GM23338 (cell line): ENCODE measurements around the gene VPS52. TPM values are rescaled to one million over a fixed set of nuclear protein-coding genes. Genes with fewer than 3 reads are reported as not detected.

Experiments
- ATAC-seq: fragments of 200-7000 bp; cut with Tn5 transposase; 3 replicates; pipeline ENCODE4 v1.9.1; 2020
- DNase-seq: peaks from one replicate; pipeline ENCODE4 v3.0.0-alpha.2; 2015; ENCODE audit warnings: low spot score
- H2AFZ ChIP-seq: fragments of 200-600 bp; sonication (generic); 2 replicates; pipeline ENCODE4 v1.8.0; 2016; ENCODE audit warnings: antibody characterized with exemption, mild to moderate bottlenecking, moderate library complexity
- H3F3A ChIP-seq: fragments of 200-600 bp; sonication (generic); replicated peaks from 2 replicates; pipeline ENCODE4 v1.8.0; 2017; ENCODE audit warnings: antibody characterized with exemption, mixed run types, low read depth
- H3K27ac ChIP-seq: fragments of 200-600 bp; sonication (generic); 2 replicates; pipeline ENCODE4 v1.6.1; 2016; ENCODE audit warnings: low read depth
- H3K27me3 ChIP-seq: fragments of 200-600 bp; sonication (generic); 2 replicates; pipeline ENCODE4 v1.8.0; 2016; ENCODE audit warnings: mild to moderate bottlenecking, mixed run types, moderate library complexity; ENCODE audit not compliant: insufficient read depth
- H3K36me3 ChIP-seq: fragments of 200-600 bp; sonication (generic); 2 replicates; pipeline ENCODE4 v1.8.0; 2016; ENCODE audit warnings: mild to moderate bottlenecking; ENCODE audit not compliant: insufficient read depth
- H3K4me1 ChIP-seq: fragments of 200-600 bp; sonication (generic); 2 replicates; pipeline ENCODE4 v1.8.0; 2016; ENCODE audit warnings: mild to moderate bottlenecking, moderate library complexity; ENCODE audit not compliant: insufficient read depth
- H3K4me2 ChIP-seq: fragments of 200-600 bp; sonication (generic); 2 replicates; pipeline ENCODE4 v1.7.1; 2017; ENCODE audit warnings: mixed run types
- H3K4me3 ChIP-seq: fragments of 200-600 bp; sonication (generic); 2 replicates; pipeline ENCODE4 v1.6.1; 2016; ENCODE audit warnings: mixed run types
- H3K79me2 ChIP-seq: fragments of 200-600 bp; sonication (generic); replicated peaks from 2 replicates; pipeline ENCODE4 v1.8.0; 2017; ENCODE audit warnings: mild to moderate bottlenecking; ENCODE audit not compliant: insufficient read depth
- H3K9me2 ChIP-seq: fragments of 200-600 bp; sonication (generic); 2 replicates; pipeline ENCODE4 v1.8.0; 2017; ENCODE audit not compliant: insufficient read depth
- H4K20me1 ChIP-seq: fragments of 200-600 bp; sonication (generic); replicated peaks from 2 replicates; pipeline ENCODE4 v1.8.0; 2017; ENCODE audit warnings: mild to moderate bottlenecking; ENCODE audit not compliant: insufficient read depth
- H3K27ac Mint-ChIP-seq: 2 replicates; pipeline ENCODE4 v1.8.0; 2020; ENCODE audit warnings: inconsistent platforms, mild to moderate bottlenecking, moderate library complexity, mixed read lengths
- H3K27me3 Mint-ChIP-seq: 3 replicates; pipeline ENCODE4 v1.8.0; 2022; ENCODE audit warnings: low read depth, mild to moderate bottlenecking, moderate library complexity, mixed read lengths, inconsistent platforms; ENCODE audit not compliant: insufficient read depth, poor library complexity
- H3K36me3 Mint-ChIP-seq: 3 replicates; pipeline ENCODE4 v1.8.0; 2021; ENCODE audit warnings: low read depth, mild to moderate bottlenecking, inconsistent platforms, moderate library complexity, mixed read lengths
- H3K4me1 Mint-ChIP-seq: 3 replicates; pipeline ENCODE4 v1.8.0; 2020; ENCODE audit warnings: mild to moderate bottlenecking, inconsistent platforms, mixed read lengths
- H3K4me3 Mint-ChIP-seq: 3 replicates; pipeline ENCODE4 v1.8.0; 2021; ENCODE audit warnings: moderate library complexity, mild to moderate bottlenecking, inconsistent platforms, mixed read lengths
- H3K9me3 Mint-ChIP-seq: 3 replicates; pipeline ENCODE4 v1.8.0; 2020; ENCODE audit warnings: moderate library complexity, mild to moderate bottlenecking, inconsistent platforms, mixed read lengths
- CREB1 ChIP-seq: fragments of 250-450 bp; sonication (Bioruptor Pico); IDR thresholded peaks from 2 replicates; pipeline ENCODE4 v1.5.0; 2020; ENCODE audit warnings: low read depth, mild to moderate bottlenecking, moderate library complexity
- ETS1 ChIP-seq: IDR thresholded peaks from 2 replicates; pipeline ENCODE4 v1.6.1; 2016; ENCODE audit warnings: antibody characterized with exemption
- EZH2 ChIP-seq: fragments of 200-600 bp; sonication (generic); IDR thresholded peaks from one replicate; pipeline ENCODE4 v1.8.0; 2017; ENCODE audit warnings: antibody characterized with exemption, mild to moderate bottlenecking, low read depth; ENCODE audit not compliant: unreplicated experiment
- EZH2phosphoT487 ChIP-seq: fragments of 200-600 bp; sonication (generic); IDR thresholded peaks from one replicate; pipeline ENCODE4 v1.8.1; 2018; ENCODE audit warnings: antibody characterized with exemption; ENCODE audit not compliant: unreplicated experiment
- JUNB ChIP-seq: IDR thresholded peaks from one replicate; pipeline ENCODE4 v1.6.1; 2016; ENCODE audit warnings: antibody characterized with exemption; ENCODE audit not compliant: unreplicated experiment
- NANOG ChIP-seq: IDR thresholded peaks from 2 replicates; pipeline ENCODE4 v1.6.1; 2016; ENCODE audit warnings: antibody characterized with exemption, borderline replicate concordance
- POLR2AphosphoS5 ChIP-seq: IDR thresholded peaks from 2 replicates; pipeline ENCODE4 v1.6.1; 2016; ENCODE audit warnings: antibody characterized with exemption, low read depth
- REST ChIP-seq: IDR thresholded peaks from one replicate; pipeline ENCODE4 v1.6.1; 2018; ENCODE audit warnings: antibody characterized with exemption; ENCODE audit not compliant: unreplicated experiment
- STAT1 ChIP-seq: IDR thresholded peaks from one replicate; pipeline ENCODE4 v1.6.1; 2016; ENCODE audit warnings: antibody characterized with exemption; ENCODE audit not compliant: unreplicated experiment
- ZNF114 ChIP-seq: fragments of 250-450 bp; sonication (Bioruptor Pico); IDR thresholded peaks from 2 replicates; pipeline ENCODE4 v1.5.0; 2020; ENCODE audit warnings: mild to moderate bottlenecking, moderate library complexity
- ZNF331 ChIP-seq: fragments of 250-450 bp; sonication (Bioruptor Pico); IDR thresholded peaks from 2 replicates; pipeline ENCODE4 v1.5.0; 2020; ENCODE audit warnings: low read depth, mild to moderate bottlenecking, moderate library complexity
- polyA plus RNA-seq: library from polyadenylated mRNA; unstranded; fragments of >200 nt; fragmentation: Nextera tagmentation; extraction: Ambion mirVana; gene quantifications from 2 replicates; pipeline ENCODE4 v1.2.1, GENCODE V29; 2016
- total RNA-seq: library from RNA; depleted of rRNA; stranded (reverse); fragments of >200 nt; shearing (Covaris generic); gene quantifications from 2 replicates; pipeline ENCODE4 v1.2.3, GENCODE V29; 2014
- TF ChIP-seq, protein P1 (sequence below): fragments of 250-450 bp; sonication (Bioruptor Pico); IDR thresholded peaks from 2 replicates; pipeline ENCODE4 v1.5.0; 2020; ENCODE audit warnings: mild to moderate bottlenecking, moderate library complexity
- TF ChIP-seq, protein P2 (sequence below), 2 experiments: fragments of 200-600 bp in 1 of 2; sonication (generic) in 1 of 2; conservative IDR thresholded peaks; 2 replicates each; pipeline versions ENCODE4 v1.5.1 to v1.6.1; 2016 to 2017; ENCODE audit warnings: antibody characterized with exemption in 2 of 2, low read depth in 2 of 2, mild to moderate bottlenecking in 2 of 2, moderate library complexity in 1 of 2

VPS52 gene
- total and polyA plus RNA-seq, 2 experiments from 2014 or later, result 27.9 to 31.1 TPM

DNA sequence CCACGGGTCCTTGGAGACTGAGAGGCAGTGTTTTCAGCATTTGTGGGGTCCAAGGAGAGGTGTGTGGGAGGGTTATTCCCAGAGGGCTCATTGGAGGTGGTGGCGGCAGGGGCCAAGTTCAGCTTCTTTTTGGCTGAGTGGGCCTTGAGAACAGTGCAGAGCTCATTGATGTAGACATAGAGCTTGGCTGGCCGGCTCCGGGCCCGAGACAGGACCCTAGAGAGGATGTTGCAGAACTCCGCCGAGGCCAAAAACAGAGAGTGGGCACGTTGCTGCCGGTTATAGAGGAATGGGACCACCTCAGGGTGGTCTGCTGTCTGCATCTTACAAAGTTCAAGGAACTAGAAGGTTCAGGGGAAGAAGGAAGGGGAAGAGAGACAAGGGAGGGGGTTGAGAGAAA is 49.6 kb upstream of the VPS52 start:
- peak overlapping the region; percentile 69; the same call in 1 of the 2 replicates for H3K27ac ChIP-seq
- Mint-ChIP-seq H3K27ac (peak overlapping the region; percentile 92), H3K4me3 (peak overlapping the region; percentile 90), H3K27me3 (peaks cover 15% of the 10 kb centered on the region), H3K9me3 (no peaks in the 10 kb centered on the region; the same call in 1 of the 3 replicates), H3K36me3 (peaks cover 42% of the 10 kb centered on the region), H3K4me1 (peaks cover 63% of the 10 kb centered on the region)
- no peak overlapping the region for H2AFZ ChIP-seq
- peak overlapping the region; percentile 80 for H3K4me3 ChIP-seq
- no peak for TF ChIP-seq REST
- no peak for TF ChIP-seq STAT1
- TF ChIP-seq JUNB, result no peak
- TF ChIP-seq ZNF114 (CRISPR knock-in tag), result no peak
- TF ChIP-seq EZH2phosphoT487, result no peak
- TF ChIP-seq ZNF331 (CRISPR knock-in tag), result no peak
- TF ChIP-seq NANOG, result no peak
- TF ChIP-seq, protein P1, sequence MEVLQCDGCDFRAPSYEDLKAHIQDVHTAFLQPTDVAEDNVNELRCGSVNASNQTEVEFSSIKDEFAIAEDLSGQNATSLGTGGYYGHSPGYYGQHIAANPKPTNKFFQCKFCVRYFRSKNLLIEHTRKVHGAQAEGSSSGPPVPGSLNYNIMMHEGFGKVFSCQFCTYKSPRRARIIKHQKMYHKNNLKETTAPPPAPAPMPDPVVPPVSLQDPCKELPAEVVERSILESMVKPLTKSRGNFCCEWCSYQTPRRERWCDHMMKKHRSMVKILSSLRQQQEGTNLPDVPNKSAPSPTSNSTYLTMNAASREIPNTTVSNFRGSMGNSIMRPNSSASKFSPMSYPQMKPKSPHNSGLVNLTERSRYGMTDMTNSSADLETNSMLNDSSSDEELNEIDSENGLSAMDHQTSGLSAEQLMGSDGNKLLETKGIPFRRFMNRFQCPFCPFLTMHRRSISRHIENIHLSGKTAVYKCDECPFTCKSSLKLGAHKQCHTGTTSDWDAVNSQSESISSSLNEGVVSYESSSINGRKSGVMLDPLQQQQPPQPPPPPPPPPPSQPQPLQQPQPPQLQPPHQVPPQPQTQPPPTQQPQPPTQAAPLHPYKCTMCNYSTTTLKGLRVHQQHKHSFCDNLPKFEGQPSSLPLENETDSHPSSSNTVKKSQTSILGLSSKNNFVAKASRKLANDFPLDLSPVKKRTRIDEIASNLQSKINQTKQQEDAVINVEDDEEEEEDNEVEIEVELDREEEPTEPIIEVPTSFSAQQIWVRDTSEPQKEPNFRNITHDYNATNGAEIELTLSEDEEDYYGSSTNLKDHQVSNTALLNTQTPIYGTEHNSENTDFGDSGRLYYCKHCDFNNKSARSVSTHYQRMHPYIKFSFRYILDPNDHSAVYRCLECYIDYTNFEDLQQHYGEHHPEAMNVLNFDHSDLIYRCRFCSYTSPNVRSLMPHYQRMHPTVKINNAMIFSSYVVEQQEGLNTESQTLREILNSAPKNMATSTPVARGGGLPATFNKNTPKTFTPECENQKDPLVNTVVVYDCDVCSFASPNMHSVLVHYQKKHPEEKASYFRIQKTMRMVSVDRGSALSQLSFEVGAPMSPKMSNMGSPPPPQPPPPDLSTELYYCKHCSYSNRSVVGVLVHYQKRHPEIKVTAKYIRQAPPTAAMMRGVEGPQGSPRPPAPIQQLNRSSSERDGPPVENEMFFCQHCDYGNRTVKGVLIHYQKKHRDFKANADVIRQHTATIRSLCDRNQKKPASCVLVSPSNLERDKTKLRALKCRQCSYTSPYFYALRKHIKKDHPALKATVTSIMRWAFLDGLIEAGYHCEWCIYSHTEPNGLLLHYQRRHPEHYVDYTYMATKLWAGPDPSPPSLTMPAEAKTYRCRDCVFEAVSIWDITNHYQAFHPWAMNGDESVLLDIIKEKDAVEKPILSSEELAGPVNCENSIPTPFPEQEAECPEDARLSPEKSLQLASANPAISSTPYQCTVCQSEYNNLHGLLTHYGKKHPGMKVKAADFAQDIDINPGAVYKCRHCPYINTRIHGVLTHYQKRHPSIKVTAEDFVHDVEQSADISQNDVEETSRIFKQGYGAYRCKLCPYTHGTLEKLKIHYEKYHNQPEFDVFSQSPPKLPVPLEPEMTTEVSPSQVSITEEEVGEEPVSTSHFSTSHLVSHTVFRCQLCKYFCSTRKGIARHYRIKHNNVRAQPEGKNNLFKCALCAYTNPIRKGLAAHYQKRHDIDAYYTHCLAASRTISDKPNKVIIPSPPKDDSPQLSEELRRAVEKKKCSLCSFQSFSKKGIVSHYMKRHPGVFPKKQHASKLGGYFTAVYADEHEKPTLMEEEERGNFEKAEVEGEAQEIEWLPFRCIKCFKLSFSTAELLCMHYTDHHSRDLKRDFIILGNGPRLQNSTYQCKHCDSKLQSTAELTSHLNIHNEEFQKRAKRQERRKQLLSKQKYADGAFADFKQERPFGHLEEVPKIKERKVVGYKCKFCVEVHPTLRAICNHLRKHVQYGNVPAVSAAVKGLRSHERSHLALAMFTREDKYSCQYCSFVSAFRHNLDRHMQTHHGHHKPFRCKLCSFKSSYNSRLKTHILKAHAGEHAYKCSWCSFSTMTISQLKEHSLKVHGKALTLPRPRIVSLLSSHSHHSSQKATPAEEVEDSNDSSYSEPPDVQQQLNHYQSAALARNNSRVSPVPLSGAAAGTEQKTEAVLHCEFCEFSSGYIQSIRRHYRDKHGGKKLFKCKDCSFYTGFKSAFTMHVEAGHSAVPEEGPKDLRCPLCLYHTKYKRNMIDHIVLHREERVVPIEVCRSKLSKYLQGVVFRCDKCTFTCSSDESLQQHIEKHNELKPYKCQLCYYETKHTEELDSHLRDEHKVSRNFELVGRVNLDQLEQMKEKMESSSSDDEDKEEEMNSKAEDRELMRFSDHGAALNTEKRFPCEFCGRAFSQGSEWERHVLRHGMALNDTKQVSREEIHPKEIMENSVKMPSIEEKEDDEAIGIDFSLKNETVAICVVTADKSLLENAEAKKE (CRISPR knock-in tag), result no peak
- TF ChIP-seq CREB1, result no peak
- TF ChIP-seq, protein P2, sequence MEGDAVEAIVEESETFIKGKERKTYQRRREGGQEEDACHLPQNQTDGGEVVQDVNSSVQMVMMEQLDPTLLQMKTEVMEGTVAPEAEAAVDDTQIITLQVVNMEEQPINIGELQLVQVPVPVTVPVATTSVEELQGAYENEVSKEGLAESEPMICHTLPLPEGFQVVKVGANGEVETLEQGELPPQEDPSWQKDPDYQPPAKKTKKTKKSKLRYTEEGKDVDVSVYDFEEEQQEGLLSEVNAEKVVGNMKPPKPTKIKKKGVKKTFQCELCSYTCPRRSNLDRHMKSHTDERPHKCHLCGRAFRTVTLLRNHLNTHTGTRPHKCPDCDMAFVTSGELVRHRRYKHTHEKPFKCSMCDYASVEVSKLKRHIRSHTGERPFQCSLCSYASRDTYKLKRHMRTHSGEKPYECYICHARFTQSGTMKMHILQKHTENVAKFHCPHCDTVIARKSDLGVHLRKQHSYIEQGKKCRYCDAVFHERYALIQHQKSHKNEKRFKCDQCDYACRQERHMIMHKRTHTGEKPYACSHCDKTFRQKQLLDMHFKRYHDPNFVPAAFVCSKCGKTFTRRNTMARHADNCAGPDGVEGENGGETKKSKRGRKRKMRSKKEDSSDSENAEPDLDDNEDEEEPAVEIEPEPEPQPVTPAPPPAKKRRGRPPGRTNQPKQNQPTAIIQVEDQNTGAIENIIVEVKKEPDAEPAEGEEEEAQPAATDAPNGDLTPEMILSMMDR (conservative IDR thresholded peaks at IDR 0.05; ENCODE audit: low read depth in 2 of 2), result no peak
- no peak for TF ChIP-seq ETS1
- TF ChIP-seq POLR2AphosphoS5, result no peak
- TF ChIP-seq EZH2, result no peak
- peak overlapping the region; percentile 92 for H3K4me2 ChIP-seq
- peaks cover 20% of the 10 kb centered on the region for H3F3A ChIP-seq
- no peaks in the 10 kb centered on the region for H3K27me3 ChIP-seq
- H3K79me2 ChIP-seq, result peaks cover 36% of the 10 kb centered on the region
- H3K4me1 ChIP-seq, result peaks cover 45% of the 10 kb centered on the region
- ATAC-seq (no peak), DNase-seq (no peak)
- peaks cover 14% of the 10 kb centered on the region for H3K36me3 ChIP-seq
- H3K9me2 ChIP-seq, result no peaks in the 10 kb centered on the region
- H4K20me1 ChIP-seq, result peaks cover 11% of the 10 kb centered on the region
